Right atrium auricular region (tissue), 2 donors: ENCODE data around the gene CDK18. TPM values are rescaled to one million over a fixed set of nuclear protein-coding genes. Genes with fewer than 3 reads are reported as not detected.

Source experiments
- DNase-seq: peaks from one replicate; pipeline ENCODE4 v3.0.0-alpha.2; 2019; ENCODE audit warnings: low spot score
- H3K27ac ChIP-seq, 2 donors: fragments of 200-600 bp; sonication (generic); 1 replicate in 1 of 2; 2 replicates in 1 of 2; pipeline ENCODE4 v1.5.1; 2016 to 2019
- H3K27me3 ChIP-seq, 2 donors: fragments of 200-600 bp; sonication (generic); one replicate each; pipeline versions ENCODE4 v1.5.1 to v1.6.0; 2017 to 2019
- H3K36me3 ChIP-seq: fragments of 200-600 bp; sonication (generic); one replicate; pipeline ENCODE4 v1.5.1; 2016
- H3K4me1 ChIP-seq, 2 donors: fragments of 200-600 bp; sonication (generic); one replicate each; pipeline versions ENCODE4 v1.5.1 to v1.6.0; 2017 to 2019
- H3K4me3 ChIP-seq, 2 donors: fragments of 200-600 bp; sonication (generic); 1 replicate in 1 of 2; 2 replicates in 1 of 2; pipeline ENCODE4 v1.5.1; 2017 to 2019; ENCODE audit warnings: mild to moderate bottlenecking in 1 of 2, moderate library complexity in 1 of 2
- H3K9me3 ChIP-seq, 2 donors: fragments of 200-600 bp; sonication (generic); one replicate each; pipeline ENCODE4 v1.5.1; 2019
- total RNA-seq, 2 donors: library from RNA; depleted of rRNA; stranded (reverse); fragments of >200 nt; gene quantifications; one replicate each; pipeline ENCODE4 v1.1.0, GENCODE V29; 2016
- TF ChIP-seq, protein P1 (sequence below), 2 donors: fragments of 200-600 bp; sonication (generic); IDR thresholded peaks; one replicate each; pipeline ENCODE4 v1.5.1; 2019; ENCODE audit warnings: antibody characterized with exemption in 2 of 2

CDK18 gene
- total RNA-seq, 2 donors from 2014 or later, result 85.6 to 116 TPM

- H3K9me3 ChIP-seq, result no peaks in the 10 kb centered on the region
- TF ChIP-seq, protein P1, sequence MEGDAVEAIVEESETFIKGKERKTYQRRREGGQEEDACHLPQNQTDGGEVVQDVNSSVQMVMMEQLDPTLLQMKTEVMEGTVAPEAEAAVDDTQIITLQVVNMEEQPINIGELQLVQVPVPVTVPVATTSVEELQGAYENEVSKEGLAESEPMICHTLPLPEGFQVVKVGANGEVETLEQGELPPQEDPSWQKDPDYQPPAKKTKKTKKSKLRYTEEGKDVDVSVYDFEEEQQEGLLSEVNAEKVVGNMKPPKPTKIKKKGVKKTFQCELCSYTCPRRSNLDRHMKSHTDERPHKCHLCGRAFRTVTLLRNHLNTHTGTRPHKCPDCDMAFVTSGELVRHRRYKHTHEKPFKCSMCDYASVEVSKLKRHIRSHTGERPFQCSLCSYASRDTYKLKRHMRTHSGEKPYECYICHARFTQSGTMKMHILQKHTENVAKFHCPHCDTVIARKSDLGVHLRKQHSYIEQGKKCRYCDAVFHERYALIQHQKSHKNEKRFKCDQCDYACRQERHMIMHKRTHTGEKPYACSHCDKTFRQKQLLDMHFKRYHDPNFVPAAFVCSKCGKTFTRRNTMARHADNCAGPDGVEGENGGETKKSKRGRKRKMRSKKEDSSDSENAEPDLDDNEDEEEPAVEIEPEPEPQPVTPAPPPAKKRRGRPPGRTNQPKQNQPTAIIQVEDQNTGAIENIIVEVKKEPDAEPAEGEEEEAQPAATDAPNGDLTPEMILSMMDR (IDR thresholded peaks at IDR 0.05), result no peak
- H3K27me3 ChIP-seq, result no peaks in the 10 kb centered on the region
- H3K36me3 ChIP-seq, result peaks cover 32% of the 10 kb centered on the region
- H3K27ac ChIP-seq, result no peak overlapping the region
- no peak for DNase-seq
- H3K4me1 ChIP-seq, result peaks cover 0 to 20% of the 10 kb centered on the region in 2 donors
- no peak overlapping the region for H3K4me3 ChIP-seq
These were observed 28.7 kb downstream of the CDK18 start for GRCh38 chr1:205532996-205533735.

GRCh38 chr1:205533748-205534443 is 29.4 kb downstream of the CDK18 start:
- no peak overlapping the region for H3K27ac ChIP-seq
- H3K9me3 ChIP-seq, result no peaks in the 10 kb centered on the region
- peaks cover 32% of the 10 kb centered on the region for H3K36me3 ChIP-seq
- no peak for DNase-seq
- H3K4me3 ChIP-seq, result no peak overlapping the region
- H3K4me1 ChIP-seq, result peaks cover 0 to 17% of the 10 kb centered on the region in 2 donors
- TF ChIP-seq, protein P1 (IDR thresholded peaks at IDR 0.05), result no peak
- H3K27me3 ChIP-seq, result no peaks in the 10 kb centered on the region

GRCh38 chr1:205534444-205534985 is 30.0 kb downstream of the CDK18 start:
- Histone ChIP-seq H3K9me3 (no peaks in the 10 kb centered on the region), H3K4me3 (no peak overlapping the region), H3K36me3 (peaks cover 28% of the 10 kb centered on the region), H3K4me1 (peaks cover 0 to 10% of the 10 kb centered on the region in 2 donors), H3K27me3 (no peaks in the 10 kb centered on the region), H3K27ac (no peak overlapping the region)
- no peak for DNase-seq
- TF ChIP-seq, protein P1 (IDR thresholded peaks at IDR 0.05), result no peak

GRCh38 chr1:205535096-205535495 is 30.6 kb downstream of the CDK18 start:
- TF ChIP-seq, protein P1 (IDR thresholded peaks at IDR 0.05), result no peak
- no peak overlapping the region for H3K27ac ChIP-seq
- no peak for DNase-seq
- peaks cover 23% of the 10 kb centered on the region for H3K36me3 ChIP-seq
- peaks cover 0 to 10% of the 10 kb centered on the region in 2 donors for H3K4me1 ChIP-seq
- H3K4me3 ChIP-seq, result no peak overlapping the region
- H3K27me3 ChIP-seq, result no peaks in the 10 kb centered on the region
- H3K9me3 ChIP-seq, result no peaks in the 10 kb centered on the region

GRCh38 chr1:205535866-205536758 is 31.6 kb downstream of the CDK18 start:
- no peak overlapping the region for H3K4me3 ChIP-seq
- TF ChIP-seq, protein P1 (IDR thresholded peaks at IDR 0.05), result no peak
- no peak overlapping the region for H3K27ac ChIP-seq
- H3K36me3 ChIP-seq, result peaks cover 14% of the 10 kb centered on the region
- H3K4me1 ChIP-seq, result peaks cover 0 to 10% of the 10 kb centered on the region in 2 donors
- no peak for DNase-seq
- H3K9me3 ChIP-seq, result no peaks in the 10 kb centered on the region
- no peaks in the 10 kb centered on the region for H3K27me3 ChIP-seq
